Fibroblast of pulmonary artery (primary cell): ENCODE data around the gene PCAT6.
"Not testable (repeated sequence)": the region's sequence is repeated elsewhere in the genome, so short reads cannot be mapped to it uniquely, and the experiment has no call there.

Experiments
- DNase-seq: peaks from one replicate; pipeline ENCODE4 v3.0.0-alpha.2; 2010; ENCODE audit warnings: low read depth
- H3K4me3 ChIP-seq: replicated peaks from 2 replicates; pipeline ENCODE4 v1.5.1; 2011; ENCODE audit warnings: low read depth, mild to moderate bottlenecking, control low read depth, low read length, moderate library complexity
- CTCF ChIP-seq: IDR thresholded peaks from 2 replicates; pipeline ENCODE4 v1.5.1; 2011; ENCODE audit warnings: mild to moderate bottlenecking, control low read depth, low read length, inconsistent platforms; ENCODE audit errors: missing control alignments

Gene PCAT6

GRCh38 chr1:202791077-202791747, 19.5 kb upstream of the PCAT6 start:
- no peak for TF ChIP-seq CTCF
- H3K4me3 ChIP-seq: no peak overlapping the region
- no peak for DNase-seq

GRCh38 chr1:202794051-202794740, 16.6 kb upstream of the PCAT6 start:
- DNase-seq: no peak
- no peak for TF ChIP-seq CTCF

GRCh38 chr1:202794931-202795330, 15.8 kb upstream of the PCAT6 start:
- H3K4me3 ChIP-seq, DNase-seq: not testable (repeated sequence)

More at GRCh38 chr1:202794051-202794740, 16.6 kb upstream of the PCAT6 start:
- H3K4me3 ChIP-seq: no peak overlapping the region

- DNase-seq: no peak
- no peak overlapping the region for H3K4me3 ChIP-seq
- no peak for TF ChIP-seq CTCF
Observed at GRCh38 chr1:202796670-202797069, 14.1 kb upstream of the PCAT6 start.

- H3K4me3 ChIP-seq: no peak overlapping the region
- TF ChIP-seq CTCF: no peak
- no peak for DNase-seq
Observed at GRCh38 chr1:202798260-202798659, 12.5 kb upstream of the PCAT6 start.

GRCh38 chr1:202798792-202799331, 11.9 kb upstream of the PCAT6 start:
- no peak for DNase-seq
- H3K4me3 ChIP-seq: no peak overlapping the region
- no peak for TF ChIP-seq CTCF

- no peak for DNase-seq
- TF ChIP-seq CTCF: no peak
- no peak overlapping the region for H3K4me3 ChIP-seq
Observed at GRCh38 chr1:202800742-202801141, 10.0 kb upstream of the PCAT6 start.
